GM18505 (cell line): ENCODE measurements around the gene UBASH3A.

ENCODE experiments used
- ATAC-seq: cut with Tn5 transposase; IDR thresholded peaks from one replicate; pipeline ENCODE4 v1.9.1; 2021; ENCODE audit not compliant: unreplicated experiment
- POLR2A ChIP-seq: IDR thresholded peaks from 4 replicates; pipeline ENCODE4 v1.6.1; 2011; ENCODE audit warnings: borderline replicate concordance; ENCODE audit not compliant: insufficient read depth, insufficient read length; ENCODE audit errors: extremely low read depth

Gene UBASH3A

DNA sequence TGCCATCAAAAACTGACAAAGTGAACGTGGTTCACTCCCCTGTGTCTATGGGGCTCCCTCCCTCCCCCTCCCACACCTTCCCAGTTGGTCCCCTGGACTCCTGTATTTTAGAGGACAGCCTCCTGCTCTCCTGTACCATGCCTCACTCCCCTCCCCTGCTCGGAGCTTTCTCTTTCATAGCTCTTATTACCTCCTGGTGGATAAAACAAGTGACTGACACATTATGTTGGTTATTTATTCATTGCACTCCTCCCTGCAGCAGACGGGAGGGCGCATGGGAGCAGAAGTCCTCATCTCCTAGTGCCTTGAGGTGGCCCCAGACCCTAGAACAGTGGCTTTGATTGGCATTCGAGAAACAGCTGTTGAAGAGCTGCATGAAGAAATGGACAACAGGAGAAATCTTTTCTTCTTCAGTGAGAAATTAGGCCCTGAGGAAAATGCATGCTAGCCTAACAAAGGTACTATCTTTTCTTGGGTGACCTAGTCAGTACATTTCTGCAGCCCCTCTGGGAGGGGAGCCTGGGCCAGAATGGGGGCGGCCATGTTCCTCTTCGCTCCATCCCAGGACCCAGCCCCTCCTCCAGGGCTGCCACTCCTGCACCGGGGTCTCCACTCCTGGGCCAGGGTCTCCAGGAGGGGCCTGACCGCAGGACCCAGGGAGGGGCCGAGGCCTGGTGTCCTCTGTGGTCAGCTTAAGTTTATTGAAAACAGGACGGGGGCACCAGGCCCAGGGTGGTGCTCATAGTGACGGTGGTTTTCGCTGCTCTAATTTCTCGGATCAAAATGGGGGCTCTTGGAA is 36.1 kb upstream of the UBASH3A start:
- no peak for ATAC-seq
- no peak for TF ChIP-seq POLR2A

GRCh38 chr21:42369821-42370220 is 33.9 kb upstream of the UBASH3A start:
- TF ChIP-seq POLR2A, result no peak
- no peak for ATAC-seq

GRCh38 chr21:42370894-42371654 is 32.6 kb upstream of the UBASH3A start:
- ATAC-seq, result no peak
- no peak for TF ChIP-seq POLR2A

DNA sequence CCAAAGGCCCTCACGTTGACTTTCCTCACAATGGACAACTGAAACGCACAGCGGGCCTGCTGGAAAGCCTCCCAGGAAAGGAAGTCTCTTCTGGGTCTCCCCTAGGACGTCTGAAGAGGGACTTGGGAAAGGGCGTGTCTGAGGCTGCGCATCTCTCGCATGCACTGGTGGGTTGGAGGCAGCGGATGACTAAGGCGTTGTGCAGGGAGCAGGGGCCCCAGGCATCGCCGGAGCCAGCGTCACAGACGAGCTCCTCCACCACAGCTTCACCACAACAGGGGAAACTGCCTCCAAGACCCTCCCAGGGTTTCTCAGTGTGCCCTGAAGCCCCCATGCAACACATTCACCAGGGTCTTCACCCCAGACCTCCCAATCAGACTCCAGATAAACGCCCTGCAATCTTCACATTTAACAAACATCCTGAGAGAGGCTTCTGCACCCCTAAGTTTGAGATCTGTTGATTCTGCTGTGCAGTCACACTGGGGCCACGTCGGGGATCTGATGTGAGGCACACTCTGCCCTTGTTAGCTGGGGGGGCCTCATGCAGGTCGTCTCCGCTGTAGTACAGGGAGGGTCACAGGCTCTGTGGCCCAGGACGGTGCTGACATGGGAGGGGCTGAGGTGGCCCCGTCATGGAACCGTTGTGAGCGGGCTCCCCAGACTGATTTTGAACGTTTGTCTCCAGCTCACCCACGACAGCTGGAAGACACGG is 30.4 kb upstream of the UBASH3A start:
- no peak for TF ChIP-seq POLR2A
- no peak for ATAC-seq

GRCh38 chr21:42373908-42374455 is 29.7 kb upstream of the UBASH3A start:
- no peak for ATAC-seq

GRCh38 chr21:42374457-42374856 is 29.2 kb upstream of the UBASH3A start:
- no peak for ATAC-seq
- TF ChIP-seq POLR2A, result no peak

More at GRCh38 chr21:42373908-42374455, 29.7 kb upstream of the UBASH3A start:
- no peak for TF ChIP-seq POLR2A

- ATAC-seq, result no peak
- TF ChIP-seq POLR2A, result no peak
These were observed 28.7 kb upstream of the UBASH3A start for GRCh38 chr21:42374864-42375499.

DNA sequence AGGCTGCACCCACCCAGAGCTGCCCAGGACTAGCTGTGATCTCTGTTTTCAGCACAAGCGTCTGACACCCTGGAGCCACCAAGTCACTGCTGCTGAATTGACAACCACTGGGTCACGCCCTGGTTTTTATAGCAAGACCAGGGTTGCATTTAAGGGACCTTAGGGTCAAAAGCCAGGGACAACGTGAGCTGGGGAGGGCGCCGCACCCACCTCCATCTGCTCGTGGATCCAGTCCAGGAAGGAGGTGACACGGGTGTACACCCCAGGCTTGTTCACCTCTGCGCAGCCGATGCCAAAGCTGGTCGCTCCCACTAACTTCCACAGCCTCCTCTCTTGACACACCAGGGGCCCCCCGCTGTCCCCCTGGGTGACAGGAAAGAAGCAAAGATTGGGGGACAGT is 28.2 kb upstream of the UBASH3A start:
- no peak for ATAC-seq
- no peak for TF ChIP-seq POLR2A

DNA sequence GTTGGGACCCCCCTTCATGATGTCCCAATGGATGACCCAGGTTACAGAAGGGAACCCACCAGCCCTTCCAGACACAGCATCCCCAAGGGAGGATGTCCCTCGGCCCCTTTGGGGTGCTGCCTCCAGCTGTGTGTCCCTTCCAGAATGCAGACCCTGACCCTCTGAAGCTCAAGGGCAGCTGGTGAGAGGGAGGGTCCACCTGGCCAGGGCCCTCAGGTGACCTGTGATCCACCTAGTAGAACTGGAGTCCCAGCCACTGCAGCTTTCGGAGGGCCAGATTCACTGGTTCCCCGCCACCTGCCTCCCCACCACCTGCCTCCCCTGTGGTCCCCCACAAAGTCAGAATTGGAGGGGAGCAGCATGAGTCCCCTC is 27.8 kb upstream of the UBASH3A start:
- TF ChIP-seq POLR2A, result no peak
- ATAC-seq, result no peak

GRCh38 chr21:42376338-42376982 is 27.2 kb upstream of the UBASH3A start:
- no peak for TF ChIP-seq POLR2A
- ATAC-seq, result no peak

GRCh38 chr21:42377211-42377950 is 26.3 kb upstream of the UBASH3A start:
- ATAC-seq, result no peak
- TF ChIP-seq POLR2A, result no peak

- ATAC-seq, result no peak
- no peak for TF ChIP-seq POLR2A
These were observed 25.8 kb upstream of the UBASH3A start for GRCh38 chr21:42377951-42378340.
